Erythroblast (primary cell): ENCODE data around the gene CD33.

ENCODE experiments used
- DNase-seq, 2 experiments: peaks; one replicate each; lab custom pipeline; 2025; lab: John Stamatoyannopoulos, UW
- GATA1 ChIP-seq: IDR thresholded peaks from 2 replicates; pipeline ENCODE4 v1.6.1; 2011; ENCODE audit warnings: low read depth, mild to moderate bottlenecking, control low read depth, low read length, moderate library complexity
- POLR2A ChIP-seq: IDR thresholded peaks from 2 replicates; pipeline ENCODE4 v1.6.1; 2011; ENCODE audit warnings: mild to moderate bottlenecking, low read length

Gene CD33

DNA sequence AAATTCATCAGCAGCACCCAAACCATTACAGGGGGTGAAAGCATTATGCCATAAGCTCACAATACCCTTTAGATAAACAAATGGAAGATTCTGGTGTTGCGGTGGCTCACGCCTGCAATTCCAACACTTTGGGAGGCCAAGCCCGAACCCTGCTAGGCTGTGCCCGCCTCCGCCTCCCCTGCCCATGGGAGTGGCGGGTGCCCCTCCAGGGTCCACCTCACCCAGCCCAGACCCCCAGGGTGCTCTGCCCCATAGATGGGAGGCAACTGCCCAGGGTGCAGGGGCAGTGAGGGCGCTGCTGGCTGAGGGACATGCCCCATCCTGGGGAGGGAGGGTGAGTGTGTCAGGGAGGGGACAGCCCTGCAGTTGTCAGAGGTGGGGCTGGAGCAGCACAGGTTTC, 16.0 kb downstream of the CD33 start:
- no peak for DNase-seq
- TF ChIP-seq GATA1 (no peak), POLR2A (no peak)

DNA sequence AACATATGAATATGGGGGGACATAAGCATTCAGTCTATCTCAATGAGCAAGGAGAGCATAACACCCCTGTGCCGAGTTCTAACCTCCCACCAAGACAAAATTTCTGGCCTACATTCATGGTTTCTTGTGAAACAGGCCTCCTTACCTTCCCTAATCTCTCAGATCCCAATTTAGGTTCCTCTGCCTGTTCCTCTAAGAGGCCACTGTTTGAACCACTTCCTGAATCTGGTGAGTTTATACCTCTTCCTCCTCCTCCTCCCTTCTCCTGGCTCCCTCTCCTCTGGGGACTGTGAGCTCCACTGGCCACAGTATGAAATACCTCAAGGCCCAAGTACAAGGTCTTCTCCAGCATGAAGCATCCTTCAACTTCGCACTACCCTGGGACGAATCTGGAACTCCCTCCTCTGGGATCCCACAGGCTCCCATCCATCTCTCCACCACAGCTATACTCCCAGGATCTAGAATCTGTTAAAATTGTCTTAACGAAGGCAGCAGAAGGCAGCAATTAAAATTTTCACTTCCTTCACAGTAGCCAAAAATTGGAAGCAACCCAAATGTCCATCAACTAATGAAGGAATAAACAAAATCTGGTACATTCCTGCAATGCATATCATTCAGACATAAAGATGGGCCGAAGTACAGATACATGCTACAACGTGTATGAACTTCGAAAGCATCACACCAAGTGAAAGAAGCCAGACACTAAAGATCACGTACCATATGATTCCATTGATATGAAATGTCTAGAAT, 18.2 kb downstream of the CD33 start:
- TF ChIP-seq GATA1 (no peak), POLR2A (no peak)
- no peak for DNase-seq

DNA sequence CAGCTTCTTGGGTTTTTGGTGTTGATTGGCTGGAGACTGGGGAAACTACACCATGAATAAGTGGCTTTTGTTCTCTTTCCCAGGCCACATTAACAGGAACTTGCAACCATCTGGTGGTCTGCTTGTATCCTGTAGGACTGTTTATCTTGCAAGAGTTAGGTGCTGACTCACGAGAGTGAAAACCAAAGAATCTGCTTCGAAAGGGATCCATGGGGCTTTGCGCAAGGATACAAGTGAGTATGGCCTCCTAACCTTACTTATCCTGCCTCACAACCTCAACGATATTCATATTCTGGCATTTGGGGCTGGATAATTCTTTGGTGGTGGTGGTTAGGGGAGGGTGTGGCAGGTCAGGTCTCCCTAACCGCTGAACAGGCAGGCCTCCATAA, 21.3 kb downstream of the CD33 start:
- no peak for DNase-seq
- no peak for TF ChIP-seq GATA1
- no peak for TF ChIP-seq POLR2A

DNA sequence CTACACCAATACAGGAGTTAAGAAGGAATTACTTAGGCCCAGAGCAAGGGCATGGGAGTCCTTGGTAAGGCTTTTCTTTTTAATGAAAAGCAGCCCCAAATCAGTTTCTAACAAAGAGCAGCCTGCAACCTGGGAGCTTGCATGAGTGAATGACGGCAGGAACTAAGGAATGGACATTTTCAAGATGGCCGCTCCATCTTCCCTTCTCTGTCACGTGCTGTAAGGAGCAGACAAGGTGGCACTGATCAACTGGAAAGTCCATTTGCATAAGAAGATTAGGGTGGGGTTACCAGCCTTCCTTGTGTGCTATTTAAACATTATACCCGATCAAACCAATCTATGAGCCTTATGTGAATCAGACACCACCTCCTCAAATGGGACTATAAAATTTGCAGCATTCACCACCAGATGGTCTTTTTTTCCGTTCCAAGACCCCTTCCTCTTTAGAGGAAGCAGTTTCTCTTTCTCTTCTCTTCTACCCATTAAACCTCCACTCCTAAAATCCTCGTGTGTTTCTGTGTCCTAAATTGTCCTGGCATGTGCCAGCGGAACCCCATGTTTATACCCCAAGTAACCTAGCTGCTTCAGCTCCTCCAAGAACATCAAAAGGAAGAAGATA, 23.2 kb downstream of the CD33 start:
- DNase-seq, result no peak
- no peak for TF ChIP-seq POLR2A
- no peak for TF ChIP-seq GATA1

DNA sequence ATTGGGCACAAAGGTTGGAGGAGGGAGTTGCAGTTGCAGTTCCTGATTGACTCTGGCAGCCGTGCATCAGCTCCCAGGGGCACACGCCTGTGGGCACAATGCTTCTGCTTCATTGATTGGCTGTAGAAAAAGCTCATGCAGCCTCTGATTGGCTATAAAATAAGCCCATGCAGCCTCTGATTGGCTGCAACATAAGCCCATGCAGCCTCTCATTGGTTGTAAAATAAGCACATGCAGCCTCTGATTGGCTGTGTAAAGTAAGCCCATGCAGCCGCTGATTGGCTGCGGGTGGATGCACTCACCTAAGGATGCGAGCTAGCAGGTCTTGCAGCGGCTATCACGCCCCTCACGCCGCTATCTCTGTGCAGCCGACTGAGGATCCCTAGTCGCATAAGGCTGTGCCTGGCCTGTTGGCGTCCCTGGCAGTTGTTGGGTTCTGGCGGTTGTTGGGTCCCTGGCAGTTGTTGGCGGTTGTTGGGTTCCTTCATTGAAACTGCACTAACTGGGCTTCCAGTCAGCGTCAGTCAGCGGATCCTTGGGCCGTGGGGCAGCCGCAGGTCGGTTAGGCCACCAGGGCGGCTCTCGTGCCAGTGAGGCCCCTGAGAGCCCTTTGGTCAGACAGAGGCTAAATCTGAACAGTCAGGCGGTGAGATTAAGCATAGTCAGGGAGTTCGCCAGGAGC, 26.0 kb downstream of the CD33 start, which contains the start of gene SIGLECL1:
TSS of gene SIGLECL1 (plus strand) at position 295 of the 682 bp plus-strand sequence. CDS start 12,993 bp downstream, outside the sequence.
- no peak for DNase-seq
- no peak for TF ChIP-seq POLR2A
- no peak for TF ChIP-seq GATA1

DNA sequence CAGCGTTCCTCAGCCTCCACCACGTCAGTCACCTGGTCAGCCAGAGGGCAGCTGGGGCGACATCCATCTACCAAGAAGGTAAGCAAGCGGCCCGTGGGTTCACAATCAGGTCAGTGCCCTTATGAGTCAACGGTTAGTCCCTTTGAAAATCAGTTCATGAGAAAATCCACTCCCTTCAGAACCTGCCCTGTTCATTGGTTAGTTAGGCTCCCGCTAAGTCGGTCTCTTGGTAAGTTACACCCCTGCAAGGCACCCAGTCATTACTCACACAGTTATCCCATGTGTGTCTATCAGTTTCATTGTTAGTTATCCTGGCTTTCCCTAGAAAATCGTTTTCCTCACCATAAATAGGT, 26.6 kb downstream of the CD33 start:
- TF ChIP-seq POLR2A (no peak), GATA1 (no peak)
- DNase-seq, result no peak

DNA sequence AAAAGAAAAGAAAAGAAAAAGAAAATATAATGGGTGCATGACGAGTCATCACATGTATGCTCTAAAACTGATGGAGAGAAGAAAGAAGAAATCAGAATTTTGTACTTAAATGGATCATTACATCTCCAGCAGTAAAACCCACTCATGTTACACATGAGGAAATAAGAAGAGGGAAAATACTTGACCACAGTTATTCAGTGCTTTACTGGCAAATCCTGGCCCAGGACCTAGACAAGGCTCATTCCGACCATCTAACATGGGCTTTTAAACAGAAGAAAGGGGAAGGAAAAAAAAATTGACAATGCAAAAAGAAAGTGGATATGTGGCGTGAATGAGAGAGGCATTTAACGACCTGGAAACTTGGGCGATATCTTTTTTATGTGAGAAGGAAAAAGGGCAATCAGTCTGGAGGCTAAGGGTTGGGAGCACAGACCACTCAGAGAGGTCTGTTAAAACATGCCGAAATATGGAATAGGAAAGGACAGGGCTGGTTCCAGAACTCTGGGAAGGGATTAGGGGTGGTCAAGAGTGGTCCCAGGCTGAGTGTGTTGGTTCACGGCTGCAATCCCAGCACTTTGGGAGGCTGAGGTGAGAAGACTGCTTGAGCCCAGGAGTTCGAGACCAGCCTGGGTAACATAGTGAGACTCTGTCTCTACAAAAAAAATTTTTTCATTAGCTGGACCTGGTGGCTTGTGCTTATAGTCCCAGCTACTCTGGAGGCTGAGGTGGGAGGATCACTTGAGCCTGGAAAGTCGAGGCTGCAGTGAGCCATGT, 27.6 kb downstream of the CD33 start:
- DNase-seq, result no peak
- no peak for TF ChIP-seq GATA1
- TF ChIP-seq POLR2A, result no peak

DNA sequence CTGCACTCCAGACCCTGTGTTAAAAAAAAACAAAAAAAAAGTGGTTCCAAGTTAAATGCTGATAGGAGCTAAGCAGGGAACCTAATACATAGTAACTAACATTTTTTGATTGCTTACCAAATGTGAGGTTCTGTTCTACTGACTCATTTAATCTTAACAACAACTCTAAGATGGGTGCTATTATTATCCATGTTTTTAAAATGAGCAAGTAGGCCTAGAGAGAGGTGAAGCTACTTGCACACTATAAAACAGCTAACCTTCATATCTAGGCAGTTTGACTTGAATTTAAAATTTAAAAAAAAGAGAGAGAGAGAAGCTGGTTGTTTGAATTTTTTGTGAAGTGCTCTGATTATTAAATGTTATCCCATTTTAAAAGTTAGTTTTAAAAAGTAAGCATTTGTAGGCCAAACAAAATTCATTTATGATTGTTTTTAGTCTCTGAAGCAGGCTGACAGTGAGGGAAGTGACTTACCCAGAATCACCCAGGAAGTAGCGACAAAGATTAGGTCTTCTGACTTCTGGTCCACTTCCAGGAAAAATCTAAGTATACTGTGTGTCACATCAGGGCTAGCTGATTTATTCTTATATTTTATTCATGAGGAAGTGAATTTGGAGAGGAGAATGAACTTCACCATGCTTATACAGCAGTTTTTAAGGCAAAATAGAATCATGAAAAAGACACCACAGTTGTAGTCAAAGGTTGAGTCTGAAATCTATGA, 28.4 kb downstream of the CD33 start:
- no peak for DNase-seq
- TF ChIP-seq GATA1, result no peak
- TF ChIP-seq POLR2A, result no peak

DNA sequence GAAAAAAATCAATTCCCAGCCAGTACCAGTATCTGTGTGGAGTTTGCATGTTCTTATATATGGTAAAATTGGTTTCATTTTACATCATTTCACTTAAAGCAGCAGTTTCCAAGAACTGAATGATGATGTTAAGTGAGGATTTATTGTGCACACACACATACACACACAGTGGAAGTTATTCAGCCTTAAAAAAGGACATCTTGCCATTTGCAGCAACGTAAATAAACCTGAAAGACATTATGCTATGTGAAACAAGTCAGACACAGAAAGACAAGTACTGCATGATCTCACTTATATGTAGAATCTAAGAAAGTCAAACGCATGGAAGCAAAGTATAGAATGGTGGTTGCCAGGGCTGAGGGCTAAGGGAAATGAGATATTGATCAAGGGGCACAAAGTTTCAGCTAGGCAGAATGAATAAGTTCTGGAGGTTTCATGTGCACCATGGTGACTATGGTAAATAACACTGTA, 31.3 kb downstream of the CD33 start:
- TF ChIP-seq POLR2A (no peak), GATA1 (no peak)
- no peak for DNase-seq

DNA sequence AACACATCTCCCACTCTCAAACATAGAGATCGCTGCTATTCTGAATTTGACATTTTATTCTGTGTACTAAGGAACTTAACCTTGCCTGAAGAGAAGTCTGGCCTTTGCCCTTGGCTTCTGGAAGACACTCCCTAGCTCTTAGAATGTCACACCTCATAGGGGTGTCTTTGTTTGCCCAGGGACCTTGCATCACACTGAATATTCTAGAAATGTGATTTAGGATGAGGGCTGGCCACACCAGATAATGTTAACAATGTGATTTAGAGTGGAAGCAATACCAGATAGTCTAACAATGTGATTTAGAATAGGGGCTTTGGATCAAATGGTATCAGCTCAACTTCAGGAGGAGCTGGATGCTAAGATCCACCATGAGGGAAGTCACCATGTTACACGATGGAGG, 32.6 kb downstream of the CD33 start:
- no peak for DNase-seq
- TF ChIP-seq POLR2A, result no peak
- no peak for TF ChIP-seq GATA1

DNA sequence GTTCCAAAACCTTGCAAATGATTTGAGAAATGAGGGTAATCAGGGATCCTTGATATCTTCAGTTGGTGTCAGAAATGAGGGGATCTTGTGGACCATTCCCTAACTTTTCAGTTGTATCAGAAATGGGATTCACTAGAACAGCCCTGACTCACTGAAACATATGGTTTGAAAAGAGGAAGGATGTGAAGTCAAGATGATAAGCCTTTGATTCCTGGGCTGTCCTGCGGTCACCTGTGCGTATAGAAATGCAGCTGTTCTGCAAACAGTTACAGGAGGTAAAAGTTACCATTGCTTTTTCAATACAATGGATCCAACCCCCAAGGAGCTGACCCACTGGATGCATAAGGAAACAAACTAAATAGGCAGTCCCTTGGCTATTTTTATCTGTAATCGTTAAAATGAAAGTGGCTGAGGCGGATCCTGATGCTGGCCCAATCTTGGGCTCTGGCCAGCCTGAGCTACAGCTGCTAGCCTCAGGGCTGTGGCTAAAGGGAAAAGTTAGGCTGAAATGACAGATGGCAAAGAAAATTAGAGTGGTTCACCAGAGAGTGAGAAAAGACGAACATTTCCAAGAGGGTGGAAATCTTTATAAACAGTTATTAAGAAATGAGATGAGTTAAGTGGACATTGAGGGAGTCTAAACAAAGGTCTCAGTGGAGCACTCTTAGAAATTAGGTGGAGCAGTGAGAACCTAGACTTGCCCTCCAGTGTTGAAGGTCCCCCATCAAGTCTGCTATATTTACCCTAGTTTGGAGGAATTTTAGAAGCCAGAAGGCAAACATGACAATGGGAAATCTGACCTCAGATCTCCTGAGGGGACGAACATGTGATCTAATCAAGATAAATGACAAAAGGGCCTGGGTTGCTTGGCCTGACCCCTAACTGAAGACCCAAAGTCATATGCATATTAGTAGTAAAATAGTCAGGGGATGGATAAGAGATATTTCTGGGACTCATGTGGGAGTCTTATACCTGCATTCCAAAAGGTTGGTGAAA, 33.6 kb downstream of the CD33 start:
- no peak for DNase-seq
- TF ChIP-seq GATA1 (no peak), POLR2A (no peak)

DNA sequence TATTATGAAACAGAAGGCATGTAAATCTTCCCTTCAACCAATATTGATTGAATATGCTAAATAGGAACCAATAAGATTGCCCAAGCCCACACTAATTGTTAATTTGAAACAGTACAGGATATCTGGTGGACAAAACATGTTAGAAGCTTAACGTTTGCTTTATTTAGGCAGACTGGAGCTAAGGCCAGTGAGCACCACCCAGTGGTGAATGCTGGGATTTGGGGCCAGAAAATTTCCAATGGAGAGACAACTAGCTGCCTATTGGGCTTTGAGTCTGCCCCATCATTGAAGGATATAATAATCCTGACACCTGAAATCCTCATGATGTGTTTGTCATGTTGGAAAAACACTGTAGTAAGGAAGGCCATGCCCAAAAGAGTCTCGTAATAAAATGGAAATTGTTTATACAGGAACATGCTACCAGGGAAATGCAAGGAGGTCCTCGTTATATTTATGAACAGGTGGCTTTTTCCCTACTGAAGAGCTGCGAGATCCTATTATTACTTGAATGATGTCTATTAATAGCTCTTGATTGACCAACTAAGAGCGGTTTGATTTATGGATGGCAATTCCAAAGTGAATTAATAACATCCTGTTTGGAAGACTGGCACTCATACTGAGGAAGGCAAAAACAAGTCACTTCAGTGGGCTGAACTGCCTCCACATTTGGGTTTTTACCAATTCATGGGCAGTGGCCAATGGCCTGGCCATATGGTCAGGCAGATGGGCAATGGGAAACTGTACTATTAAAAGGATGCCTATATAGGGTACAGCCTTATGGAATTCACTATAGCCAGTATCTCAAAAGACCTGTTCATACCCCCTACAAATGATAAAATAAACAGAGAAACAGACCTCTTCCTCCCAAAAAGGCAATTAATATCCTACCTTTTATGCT, 34.7 kb downstream of the CD33 start:
- peak; percentile 22 to 54 for DNase-seq
- TF ChIP-seq GATA1 (no peak), POLR2A (no peak)
